ENCODE results near the gene FAM53B.

Gene FAM53B

GRCh38 chr10:124574456-124575070 is 169.6 kb downstream of the FAM53B start:
- TF ChIP-seq CTCF (IDR thresholded peaks at IDR 0.05; ENCODE audit: low read depth, low read length) = no peak
- H3K4me3 ChIP-seq (replicated peaks in 1 of 2; ENCODE audit: low read depth in 2 of 2, low read length in 2 of 2) = no peak overlapping the region
- DNase-seq (ENCODE audit: low read depth in 2 of 2) = no peak

- no peak for DNase-seq (ENCODE audit: low read depth in 2 of 2)
- TF ChIP-seq CTCF (IDR thresholded peaks at IDR 0.05; ENCODE audit: low read depth, low read length) = no peak
- H3K4me3 ChIP-seq (replicated peaks in 1 of 2; ENCODE audit: low read depth in 2 of 2, low read length in 2 of 2) = no peak overlapping the region
These were observed 170.3 kb downstream of the FAM53B start for GRCh38 chr10:124573726-124574455.

DNA sequence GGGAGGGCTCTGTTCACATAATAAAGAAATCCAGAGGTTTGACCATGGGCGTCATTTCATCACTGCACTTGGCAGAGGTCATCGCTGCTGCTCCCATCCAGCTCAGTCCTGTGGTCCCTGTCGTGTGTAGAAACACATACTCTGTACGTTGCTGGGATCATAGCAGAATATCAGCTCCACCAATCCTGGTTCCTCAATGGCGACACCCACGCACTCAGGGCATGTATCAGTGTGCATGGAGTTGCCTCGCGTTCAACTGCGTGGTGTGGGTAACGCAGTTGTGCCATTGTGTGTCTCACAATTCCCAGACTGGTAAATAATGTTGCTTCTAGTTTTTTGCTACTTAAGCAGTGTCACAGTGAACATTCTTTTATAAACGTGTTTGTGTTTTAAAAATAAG is 171.4 kb downstream of the FAM53B start:
- DNase-seq (ENCODE audit: low read depth in 2 of 2) = no peak
- no peak overlapping the region for H3K4me3 ChIP-seq (replicated peaks in 1 of 2; ENCODE audit: low read depth in 2 of 2, low read length in 2 of 2)
- TF ChIP-seq CTCF (IDR thresholded peaks at IDR 0.05; ENCODE audit: low read depth, low read length) = no peak

- H3K4me3 ChIP-seq (replicated peaks in 1 of 2; ENCODE audit: low read depth in 2 of 2, low read length in 2 of 2) = no peak overlapping the region
- no peak for DNase-seq (ENCODE audit: low read depth in 2 of 2)
- no peak for TF ChIP-seq CTCF (IDR thresholded peaks at IDR 0.05; ENCODE audit: low read depth, low read length)
These were observed 173.5 kb downstream of the FAM53B start for GRCh38 chr10:124570646-124571045.

GRCh38 chr10:124569623-124570470 is 174.3 kb downstream of the FAM53B start:
- H3K4me3 ChIP-seq (replicated peaks in 1 of 2; ENCODE audit: low read depth in 2 of 2, low read length in 2 of 2) = no peak overlapping the region
- no peak for TF ChIP-seq CTCF (IDR thresholded peaks at IDR 0.05; ENCODE audit: low read depth, low read length)
- DNase-seq (ENCODE audit: low read depth in 2 of 2) = no peak
